ENCODE measurements around the gene WDR38.

The WDR38 gene

DNA sequence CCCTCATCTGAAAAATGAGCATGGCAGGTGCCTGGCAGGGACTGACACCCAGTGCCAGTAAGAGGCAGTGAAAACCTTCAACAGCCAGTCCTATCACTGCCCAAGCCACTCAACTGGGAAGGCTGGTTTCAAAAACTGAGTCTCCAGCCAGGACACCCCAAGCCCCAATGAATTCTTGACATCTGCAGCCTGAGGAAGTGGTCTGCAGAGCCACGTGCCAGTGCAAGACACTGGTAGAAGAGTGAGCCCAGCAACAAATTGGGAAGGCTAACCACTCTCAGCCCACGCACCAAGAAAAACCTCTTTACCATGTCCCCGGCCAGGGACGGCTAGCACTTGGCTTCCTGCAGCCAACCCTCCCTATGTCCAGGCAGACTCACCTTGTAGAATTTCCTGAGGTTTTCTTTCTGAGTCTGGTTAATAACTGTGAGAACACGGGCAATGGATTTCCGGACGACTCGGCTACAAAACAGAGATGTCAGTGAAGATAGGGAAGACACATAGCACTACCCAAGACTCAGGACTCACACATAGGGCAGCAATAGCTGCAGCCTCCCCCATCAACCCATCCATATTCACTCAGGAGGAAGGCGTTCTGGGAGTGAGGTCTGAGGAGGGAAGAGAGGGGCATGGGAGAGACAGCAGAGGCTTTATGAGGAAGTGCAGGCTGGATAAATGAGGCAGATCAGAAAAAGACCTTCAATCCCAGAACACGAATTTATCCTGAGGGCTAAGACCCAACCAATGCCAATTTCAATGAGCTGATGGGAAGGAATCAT lies 6.7 kb downstream of the WDR38 start:
- H3K4me1 Mint-ChIP-seq (ENCODE audit: low read depth) = peaks cover 22% of the 10 kb centered on the region
- peak overlapping the region; percentile 82 for H3K27ac Mint-ChIP-seq
- no peaks in the 10 kb centered on the region for H3K27me3 Mint-ChIP-seq (ENCODE audit: low read depth)
- no peaks in the 10 kb centered on the region for H3K9me3 Mint-ChIP-seq
- H3K36me3 Mint-ChIP-seq (ENCODE audit: low read depth) = peaks cover 25% of the 10 kb centered on the region
- H3K4me3 Mint-ChIP-seq = peak overlapping the region; percentile 85

- peaks cover 22% of the 10 kb centered on the region for H3K4me1 Mint-ChIP-seq (ENCODE audit: low read depth)
Observed at GRCh38 chr9:124860582-124861341, 7.5 kb downstream of the WDR38 start.

DNA sequence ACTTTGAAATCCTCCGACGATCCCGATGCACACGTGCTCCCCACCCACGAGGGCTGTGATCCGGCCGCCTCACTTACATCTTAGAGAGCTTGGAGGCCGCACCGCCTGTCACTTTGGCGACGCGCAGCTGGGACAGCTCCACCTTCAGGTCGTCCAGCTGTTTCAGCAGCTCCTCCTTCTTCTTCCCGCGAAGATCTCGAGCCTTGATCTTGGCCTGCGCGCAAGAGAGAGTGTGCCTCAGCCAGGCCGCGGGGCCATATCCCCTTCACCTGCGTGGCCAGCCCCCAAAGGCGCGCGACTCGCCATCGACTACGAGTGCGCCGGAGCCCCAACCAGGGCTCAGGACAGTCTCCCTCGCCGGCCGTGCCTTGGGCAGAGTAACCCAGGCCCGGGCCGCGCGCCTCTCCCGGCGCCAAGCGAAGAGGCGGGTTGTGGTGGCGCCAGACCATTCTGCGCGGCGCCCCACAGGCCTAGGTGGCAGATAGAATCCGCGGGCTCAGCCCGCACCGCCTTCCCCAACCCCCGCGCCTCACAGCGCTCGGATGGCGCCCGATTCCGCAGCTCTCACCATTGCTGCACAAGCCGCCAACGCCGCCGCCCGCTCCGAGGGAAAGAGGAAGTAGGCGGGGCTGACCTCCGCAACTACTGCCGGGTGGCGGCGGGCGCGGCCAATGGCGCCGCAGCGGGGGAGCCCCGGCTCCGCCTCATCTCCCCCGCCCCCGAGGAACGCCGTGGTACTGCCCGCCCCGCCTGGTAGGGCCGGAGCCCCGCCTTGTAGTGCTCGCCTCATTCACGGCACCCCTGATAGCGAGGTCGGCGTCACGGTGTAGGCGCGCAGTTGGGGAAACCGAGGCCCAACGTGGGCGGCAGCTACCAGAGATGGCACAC lies 8.3 kb downstream of the WDR38 start, which contains the start of the genes ARPC5L and RPL35:
Gene ARPC5L, plus strand, starts transcription at position 789 of the 888 bp plus-strand sequence. CDS start 7,161 bp downstream, outside the sequence.
Gene RPL35, minus strand, starts transcription at position 616 of the 888 bp plus-strand sequence. Its CDS starts 45 bp downstream, at position 571.
- H3K36me3 Mint-ChIP-seq (ENCODE audit: low read depth) = peaks cover 25% of the 10 kb centered on the region
- H3K4me1 Mint-ChIP-seq (ENCODE audit: low read depth) = peaks cover 22% of the 10 kb centered on the region
- H3K27ac Mint-ChIP-seq = peak within 1 kb of the TSS; percentile 86
- H3K4me3 Mint-ChIP-seq = peak within 1 kb of the TSS; percentile 85
- no peaks in the 10 kb centered on the region for H3K9me3 Mint-ChIP-seq
- no peaks in the 10 kb centered on the region for H3K27me3 Mint-ChIP-seq (ENCODE audit: low read depth)

More at GRCh38 chr9:124860582-124861341, 7.5 kb downstream of the WDR38 start:
- H3K4me3 Mint-ChIP-seq = peak overlapping the region; percentile 85
- no peaks in the 10 kb centered on the region for H3K9me3 Mint-ChIP-seq
- H3K27me3 Mint-ChIP-seq (ENCODE audit: low read depth) = no peaks in the 10 kb centered on the region
- H3K36me3 Mint-ChIP-seq (ENCODE audit: low read depth) = peaks cover 25% of the 10 kb centered on the region
- H3K27ac Mint-ChIP-seq = peak overlapping the region; percentile 86

DNA sequence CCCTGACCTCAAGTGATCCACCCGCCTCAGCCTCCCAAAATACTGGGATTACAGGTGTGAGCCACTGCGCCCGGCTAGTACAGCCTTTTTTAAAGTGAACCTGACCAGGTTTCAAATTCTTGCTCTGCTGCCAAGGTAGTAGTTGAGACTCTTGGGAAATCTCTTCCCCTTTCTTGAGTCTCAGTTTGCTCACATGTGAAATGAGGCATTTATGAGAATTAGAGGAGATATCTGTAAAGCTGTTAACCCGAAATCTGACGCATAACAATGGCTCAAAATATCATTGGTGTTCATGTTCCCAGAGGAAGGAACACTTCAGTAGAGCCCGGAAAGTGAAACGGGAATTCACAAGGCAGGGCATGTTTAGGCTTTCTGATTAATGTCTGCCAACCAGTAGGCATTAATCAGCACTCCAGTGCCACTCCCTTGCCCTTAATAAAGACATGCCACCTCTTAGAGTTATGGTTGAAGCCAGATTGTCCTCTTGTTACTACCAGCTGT lies 10.2 kb downstream of the WDR38 start:
- Mint-ChIP-seq H3K4me1 (ENCODE audit: low read depth) (peaks cover 27% of the 10 kb centered on the region), H3K9me3 (no peaks in the 10 kb centered on the region), H3K27ac (peak overlapping the region; percentile 57), H3K4me3 (peak overlapping the region; percentile 16), H3K27me3 (ENCODE audit: low read depth) (no peaks in the 10 kb centered on the region), H3K36me3 (ENCODE audit: low read depth) (peaks cover 21% of the 10 kb centered on the region)

GRCh38 chr9:124868511-124869465 lies 15.5 kb downstream of the WDR38 start:
- Mint-ChIP-seq H3K9me3 (no peaks in the 10 kb centered on the region), H3K27me3 (ENCODE audit: low read depth) (no peaks in the 10 kb centered on the region), H3K4me3 (peak overlapping the region; percentile 97), H3K4me1 (ENCODE audit: low read depth) (peaks cover 41% of the 10 kb centered on the region), H3K36me3 (ENCODE audit: low read depth) (peaks cover 31% of the 10 kb centered on the region), H3K27ac (peak overlapping the region; percentile 98)

- H3K36me3 Mint-ChIP-seq (ENCODE audit: low read depth) = peaks cover 31% of the 10 kb centered on the region
- H3K9me3 Mint-ChIP-seq = no peaks in the 10 kb centered on the region
- H3K27ac Mint-ChIP-seq = peak overlapping the region; percentile 95
- peak overlapping the region; percentile 97 for H3K4me3 Mint-ChIP-seq
- H3K4me1 Mint-ChIP-seq (ENCODE audit: low read depth) = peaks cover 41% of the 10 kb centered on the region
- no peaks in the 10 kb centered on the region for H3K27me3 Mint-ChIP-seq (ENCODE audit: low read depth)
Observed at GRCh38 chr9:124869466-124869985, 16.3 kb downstream of the WDR38 start.

- Mint-ChIP-seq H3K9me3 (no peaks in the 10 kb centered on the region), H3K36me3 (ENCODE audit: low read depth) (peaks cover 36% of the 10 kb centered on the region), H3K4me3 (peak overlapping the region; percentile 97), H3K4me1 (ENCODE audit: low read depth) (peaks cover 41% of the 10 kb centered on the region), H3K27me3 (ENCODE audit: low read depth) (no peaks in the 10 kb centered on the region), H3K27ac (peak overlapping the region; percentile 95)
Observed at GRCh38 chr9:124869986-124870560, 16.8 kb downstream of the WDR38 start.

DNA sequence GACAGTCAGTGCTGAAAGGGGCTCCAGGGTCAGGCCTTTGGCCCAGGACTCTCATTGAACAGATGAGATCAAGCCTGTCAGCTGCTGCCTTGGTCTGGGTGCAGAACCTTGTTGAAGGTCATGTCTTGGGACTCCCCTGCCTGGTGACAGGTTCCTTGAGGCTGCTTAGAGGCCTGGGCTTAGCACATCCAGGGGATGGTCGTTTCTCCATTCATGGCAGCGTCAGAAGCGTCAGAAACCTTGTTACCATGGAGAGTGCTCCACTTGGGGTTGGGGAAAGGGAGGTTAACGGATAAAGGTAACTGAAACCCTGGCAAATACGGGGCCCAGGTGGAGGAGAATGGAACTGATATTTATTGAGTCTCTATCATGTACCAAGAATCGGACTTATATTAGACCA lies 17.5 kb downstream of the WDR38 start:
- no peaks in the 10 kb centered on the region for H3K27me3 Mint-ChIP-seq (ENCODE audit: low read depth)
- H3K4me1 Mint-ChIP-seq (ENCODE audit: low read depth) = peaks cover 41% of the 10 kb centered on the region
- H3K4me3 Mint-ChIP-seq = peak overlapping the region; percentile 97
- H3K27ac Mint-ChIP-seq = peak overlapping the region; percentile 95
- H3K9me3 Mint-ChIP-seq = no peaks in the 10 kb centered on the region
- peaks cover 40% of the 10 kb centered on the region for H3K36me3 Mint-ChIP-seq (ENCODE audit: low read depth)

DNA sequence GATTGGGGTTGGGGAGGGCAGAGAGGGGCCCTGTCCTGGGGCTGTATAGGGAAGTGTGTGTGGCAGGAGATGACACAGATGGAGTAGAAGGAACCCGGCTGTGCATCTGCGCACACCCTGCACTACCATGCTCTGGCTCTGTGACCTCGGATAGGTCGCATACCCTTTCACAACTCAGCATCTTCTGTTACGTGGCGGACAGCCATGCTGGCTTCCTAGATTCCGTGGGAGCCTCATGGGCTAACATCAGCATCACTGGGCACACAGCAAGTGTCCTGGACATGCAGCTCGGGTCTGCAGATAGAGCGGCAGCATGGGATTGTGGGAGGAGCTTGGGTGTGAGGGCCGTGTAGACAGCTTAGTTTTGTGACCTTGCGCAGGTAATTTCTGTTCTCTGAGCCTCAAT lies 17.9 kb downstream of the WDR38 start:
- Mint-ChIP-seq H3K36me3 (ENCODE audit: low read depth) (peaks cover 40% of the 10 kb centered on the region), H3K27me3 (ENCODE audit: low read depth) (no peaks in the 10 kb centered on the region), H3K4me3 (peak overlapping the region; percentile 97), H3K4me1 (ENCODE audit: low read depth) (peaks cover 41% of the 10 kb centered on the region), H3K9me3 (no peaks in the 10 kb centered on the region), H3K27ac (peak overlapping the region; percentile 95)

DNA sequence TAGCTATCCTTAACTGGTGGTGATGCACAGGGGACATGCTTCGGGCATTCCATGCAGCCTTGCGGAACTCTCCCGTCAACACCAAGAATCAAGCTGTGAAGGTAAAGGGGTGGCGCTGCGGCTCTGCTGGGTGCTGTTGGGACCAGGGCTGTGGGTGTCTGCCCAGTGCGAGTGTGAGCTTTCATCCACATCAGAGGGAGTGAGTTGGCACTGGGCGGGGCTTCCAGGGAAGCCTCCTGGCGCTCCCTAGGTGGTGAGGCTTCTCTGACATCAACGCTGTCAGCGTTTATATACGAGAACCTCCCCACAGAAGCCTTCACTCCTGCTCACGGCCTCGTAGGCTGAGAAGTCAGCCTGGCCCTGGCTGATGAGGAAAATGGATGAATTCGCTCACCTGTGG lies 20.4 kb downstream of the WDR38 start:
- Mint-ChIP-seq H3K36me3 (ENCODE audit: low read depth) (peaks cover 53% of the 10 kb centered on the region), H3K4me3 (no peak overlapping the region), H3K9me3 (no peaks in the 10 kb centered on the region), H3K27ac (peak overlapping the region; percentile 55), H3K27me3 (ENCODE audit: low read depth) (no peaks in the 10 kb centered on the region), H3K4me1 (ENCODE audit: low read depth) (peaks cover 36% of the 10 kb centered on the region)

- H3K36me3 Mint-ChIP-seq (ENCODE audit: low read depth) = peaks cover 54% of the 10 kb centered on the region
- peaks cover 32% of the 10 kb centered on the region for H3K4me1 Mint-ChIP-seq (ENCODE audit: low read depth)
- H3K27me3 Mint-ChIP-seq (ENCODE audit: low read depth) = no peaks in the 10 kb centered on the region
- peak overlapping the region; percentile 45 for H3K27ac Mint-ChIP-seq
- no peaks in the 10 kb centered on the region for H3K9me3 Mint-ChIP-seq
- H3K4me3 Mint-ChIP-seq = no peak overlapping the region
Observed at GRCh38 chr9:124875501-124875900, 22.2 kb downstream of the WDR38 start.

- Mint-ChIP-seq H3K4me3 (no peak overlapping the region), H3K4me1 (ENCODE audit: low read depth) (peaks cover 16% of the 10 kb centered on the region), H3K27me3 (ENCODE audit: low read depth) (no peaks in the 10 kb centered on the region), H3K9me3 (no peaks in the 10 kb centered on the region), H3K27ac (no peak overlapping the region), H3K36me3 (ENCODE audit: low read depth) (peaks cover 42% of the 10 kb centered on the region)
Observed at GRCh38 chr9:124877021-124877782, 23.9 kb downstream of the WDR38 start.

Data from T-helper 1 cell treated with Interleukin-12 subunit alpha and Interleukin-12 subunit beta and Interleukin-4 antibody, amounts not matched to agents 30 μg/mL and 1 μg/mL, for 36 hours (primary cell).